PC-9 (cell line): Measurements from ENCODE around the gene B3GLCT.

ENCODE experiments used
- CTCF ChIP-seq: fragments of 200-600 bp; sonication (generic); conservative IDR thresholded peaks from 2 replicates; pipeline ENCODE4 v1.6.1; 2017; ENCODE audit warnings: mixed run types, antibody characterized with exemption, mild to moderate bottlenecking, moderate library complexity
- EZH2 ChIP-seq: fragments of 200-600 bp; sonication (generic); IDR thresholded peaks from 2 replicates; pipeline ENCODE4 v1.8.0; 2017; ENCODE audit warnings: antibody characterized with exemption, low read depth

- TF ChIP-seq CTCF (peak; percentile 88), EZH2 (no peak)
These were observed 36.5 kb downstream of the B3GLCT start for GRCh38 chr13:31236211-31236786.
